Eye (tissue), 1 donor: ENCODE results near the gene CAPN15.

Experiments
- DNase-seq: peaks from one replicate; pipeline ENCODE4 v3.0.0-alpha.2; 2015

CAPN15 gene

DNA sequence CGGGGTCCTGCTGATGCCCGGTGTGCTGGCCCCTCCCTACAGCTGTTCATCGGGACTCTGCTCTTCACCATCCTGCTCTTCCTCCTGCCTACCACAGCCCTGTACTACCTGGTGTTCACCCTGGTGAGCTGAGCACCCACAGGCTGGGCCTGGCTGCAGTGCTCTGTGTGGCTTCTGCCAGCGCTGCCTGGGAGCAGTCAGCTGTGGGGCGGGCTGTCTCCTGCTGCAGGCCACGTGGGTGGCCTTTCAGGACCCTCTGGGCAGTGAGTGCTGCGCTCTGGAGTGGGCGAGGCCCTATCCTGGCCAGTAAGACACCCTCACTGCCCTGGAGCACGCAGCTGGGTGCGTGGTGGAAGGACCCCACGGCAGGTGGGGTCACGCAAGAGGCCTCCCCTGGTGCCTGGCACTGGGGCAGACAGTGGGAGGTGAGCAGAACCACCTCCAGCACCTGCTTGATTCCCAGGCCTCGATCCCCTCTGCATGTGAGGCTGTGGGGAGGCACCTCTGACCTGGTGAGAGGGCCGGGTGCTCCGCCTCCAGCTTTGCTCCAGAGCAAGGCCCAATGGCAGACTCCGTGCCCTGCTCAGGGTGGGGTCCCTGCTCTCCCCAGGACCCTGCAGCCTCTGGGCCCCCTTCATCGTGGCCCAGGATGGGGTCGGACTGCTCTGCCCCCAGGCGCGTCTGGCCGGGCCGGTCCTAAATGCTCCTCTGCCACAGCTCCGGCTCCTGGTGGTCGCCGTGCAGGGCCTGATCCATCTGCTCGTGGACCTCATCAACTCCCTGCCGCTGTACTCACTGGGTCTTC, 52.8 kb downstream of the CAPN15 start:
- DNase-seq = no peak

GRCh38 chr16:580946-581498, 53.5 kb downstream of the CAPN15 start:
- DNase-seq = no peak

DNA sequence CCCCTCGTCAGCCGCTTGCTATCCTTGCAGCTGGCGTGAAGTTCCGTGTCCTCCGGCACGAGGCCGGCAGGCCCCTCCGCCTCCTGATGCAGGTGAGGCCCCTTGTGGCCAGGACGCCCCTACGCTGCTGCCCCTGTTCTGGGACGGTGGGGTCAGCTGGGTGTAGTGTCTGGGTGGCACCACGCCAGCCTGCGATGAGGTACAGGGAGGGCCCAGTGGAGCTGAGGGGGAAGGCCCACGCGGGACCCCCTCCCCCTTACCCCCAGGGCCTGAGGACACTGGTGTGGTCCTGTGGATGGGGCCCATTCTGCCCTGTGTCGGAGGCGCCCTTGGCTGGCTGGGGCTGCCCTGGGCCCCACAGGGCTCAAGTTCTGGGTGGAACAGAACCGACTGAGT, 54.7 kb downstream of the CAPN15 start:
- no peak for DNase-seq

GRCh38 chr16:582614-583331, 55.3 kb downstream of the CAPN15 start:
- no peak for DNase-seq

DNA sequence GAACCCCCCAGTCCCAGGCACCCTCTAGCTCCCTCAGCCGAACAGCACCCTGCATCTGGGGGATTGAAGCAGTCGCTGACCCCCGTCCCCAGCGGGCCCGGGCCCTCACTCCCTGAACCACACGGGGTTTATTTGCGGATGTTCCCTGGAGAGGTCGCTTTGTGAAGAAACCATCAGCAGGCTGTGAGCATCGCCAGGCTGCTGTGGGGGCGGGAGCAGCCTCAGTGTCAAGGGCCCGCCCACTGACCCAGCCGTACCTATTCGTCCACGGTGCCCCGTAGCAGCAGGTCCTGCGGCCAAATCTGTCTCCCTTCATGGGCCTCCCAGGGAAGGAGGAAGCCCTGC, 55.9 kb downstream of the CAPN15 start:
- no peak for DNase-seq

DNA sequence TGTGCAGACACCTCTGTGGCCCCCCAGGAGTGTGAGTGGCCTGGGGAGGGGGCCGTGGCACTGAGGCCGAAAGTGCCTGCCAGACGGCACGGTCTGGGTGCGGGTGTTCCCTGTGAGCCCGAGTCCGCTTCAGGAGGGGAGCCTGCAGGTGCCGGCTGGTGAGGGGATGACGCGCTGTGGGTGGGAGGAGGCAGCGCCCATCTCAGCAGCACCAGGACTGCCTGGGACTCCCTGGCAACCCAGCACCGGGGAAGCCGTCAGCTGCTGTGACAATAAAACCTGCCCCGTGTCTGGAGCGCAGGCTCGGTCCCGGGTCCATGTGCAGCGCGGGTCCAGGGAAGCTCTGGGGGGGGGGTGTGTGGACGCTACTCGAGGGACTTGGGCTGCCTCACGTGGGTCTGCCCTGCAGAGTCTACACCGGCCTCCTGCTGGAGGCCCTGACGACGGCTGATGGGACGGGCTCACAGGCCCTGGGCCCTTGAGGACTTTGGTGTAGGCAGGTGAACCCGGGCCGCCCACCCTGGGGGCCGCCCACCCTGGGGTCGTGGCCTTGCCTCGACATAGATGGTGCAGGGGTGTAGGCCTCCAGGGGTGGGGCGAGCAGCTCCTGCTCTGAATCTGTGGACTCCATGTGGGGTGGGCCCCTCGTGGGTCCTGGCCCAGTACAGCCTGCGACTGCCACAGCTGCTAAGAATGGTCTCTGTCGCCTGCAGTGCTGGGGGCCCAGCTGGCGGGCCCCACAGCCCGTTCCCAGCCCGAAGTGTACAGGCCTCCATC, 56.5 kb downstream of the CAPN15 start:
- DNase-seq = no peak

- DNase-seq = peak; percentile 17
Measured at GRCh38 chr16:585351-585750, 57.8 kb downstream of the CAPN15 start.

DNA sequence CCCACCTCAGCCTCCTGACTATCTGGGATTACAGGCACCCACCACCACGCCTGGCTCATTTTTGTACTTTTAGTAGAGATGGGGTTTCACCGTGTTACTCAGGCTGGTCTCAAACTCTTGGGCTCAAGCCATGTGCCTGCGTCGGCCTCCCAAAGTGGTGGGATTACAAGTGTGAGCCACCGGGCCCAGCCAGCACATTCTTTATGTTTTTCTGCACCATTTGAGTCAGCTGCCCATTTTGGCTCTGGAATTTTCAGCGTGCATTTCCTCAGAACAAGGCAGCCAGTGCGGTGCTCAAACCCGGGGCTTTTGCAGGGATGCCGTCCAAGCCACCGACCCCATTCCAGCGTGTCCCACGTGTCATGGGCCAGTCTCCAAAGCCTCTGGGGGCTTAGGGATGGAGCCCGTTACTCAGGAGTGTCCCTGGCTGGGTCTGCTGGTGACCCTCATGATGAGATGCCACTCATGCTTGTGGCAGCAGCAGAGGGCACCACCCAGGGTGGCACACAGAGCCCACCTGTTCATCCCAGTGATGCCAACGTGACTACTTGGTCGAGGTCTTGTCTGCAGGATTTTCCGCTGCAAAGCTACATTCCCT, 58.6 kb downstream of the CAPN15 start:
- DNase-seq = peak; percentile 44

- DNase-seq = peak; percentile 35
Measured at GRCh38 chr16:586645-587590, 59.4 kb downstream of the CAPN15 start.

- DNase-seq = peak; percentile 79
Measured at GRCh38 chr16:588639-588888, 61.1 kb downstream of the CAPN15 start.

DNA sequence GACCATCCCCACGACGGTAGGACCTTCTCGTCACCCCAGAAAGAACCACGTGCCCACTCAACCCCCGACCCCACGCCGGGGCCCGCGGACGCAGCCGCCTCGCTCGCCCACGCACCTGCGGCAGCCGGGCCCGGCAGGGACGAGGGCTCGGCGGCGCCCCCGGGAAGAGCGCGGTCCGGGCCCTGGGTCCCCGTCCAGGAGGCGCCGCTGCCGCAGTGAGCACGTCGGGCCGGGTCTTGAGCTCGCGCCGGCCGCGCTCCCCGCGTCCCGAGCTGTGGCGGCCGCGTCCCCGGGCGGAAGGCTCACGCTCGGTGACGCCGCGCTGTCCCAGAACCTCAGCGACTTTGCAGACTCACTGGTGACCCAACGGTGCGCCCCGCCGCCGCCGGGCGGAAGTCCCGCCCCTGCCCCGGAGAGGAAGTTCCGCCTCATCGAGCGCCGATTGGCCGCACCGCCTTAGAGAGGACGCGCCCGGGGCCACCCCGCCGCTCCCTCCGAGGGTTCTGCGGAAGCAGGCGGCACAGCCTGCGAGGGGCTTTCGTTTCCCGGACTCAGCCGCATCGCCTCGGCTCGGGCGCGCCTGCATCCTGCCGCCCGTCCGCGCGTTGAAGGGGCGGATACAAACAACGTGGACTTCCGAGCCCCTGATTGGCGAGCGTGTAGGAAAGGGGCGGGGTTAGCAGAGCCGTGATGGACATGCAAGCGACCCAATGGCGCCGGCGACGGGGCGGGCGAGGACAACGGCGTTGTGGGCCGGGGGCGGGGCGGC, 61.6 kb downstream of the CAPN15 start:
- peak; percentile 99 for DNase-seq

GRCh38 chr16:589658-590187, 62.2 kb downstream of the CAPN15 start, which contains the start of gene RAB40C:
RAB40C (plus strand) TSS chr16:590066; CDS start chr16:590292, 226 bp downstream.
- peak; percentile 99 for DNase-seq

- peak; percentile 69 for DNase-seq
Measured at GRCh38 chr16:590188-590814, 62.8 kb downstream of the CAPN15 start.

- DNase-seq = no peak
Measured at GRCh38 chr16:590815-591200, 63.3 kb downstream of the CAPN15 start.

DNA sequence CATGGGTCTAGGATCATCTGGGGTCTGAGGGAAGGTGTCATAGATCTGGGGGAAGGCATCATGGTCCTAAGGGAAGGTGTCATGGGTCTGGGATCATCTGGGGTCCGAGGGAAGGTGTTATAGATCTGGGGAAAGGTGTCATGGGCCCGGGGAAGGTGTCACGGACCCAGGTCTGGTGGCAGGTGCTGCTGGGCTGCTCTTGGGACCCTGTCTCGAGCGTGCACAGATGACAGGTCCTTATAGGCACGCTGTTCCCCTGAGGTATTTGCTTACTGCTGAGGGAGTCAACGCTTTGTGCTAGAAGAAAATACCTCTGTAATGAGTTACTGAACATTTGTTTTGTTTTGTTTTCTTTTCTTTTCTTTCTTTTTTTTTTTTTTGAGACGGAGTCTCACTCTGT, 63.7 kb downstream of the CAPN15 start:
- DNase-seq = no peak

DNA sequence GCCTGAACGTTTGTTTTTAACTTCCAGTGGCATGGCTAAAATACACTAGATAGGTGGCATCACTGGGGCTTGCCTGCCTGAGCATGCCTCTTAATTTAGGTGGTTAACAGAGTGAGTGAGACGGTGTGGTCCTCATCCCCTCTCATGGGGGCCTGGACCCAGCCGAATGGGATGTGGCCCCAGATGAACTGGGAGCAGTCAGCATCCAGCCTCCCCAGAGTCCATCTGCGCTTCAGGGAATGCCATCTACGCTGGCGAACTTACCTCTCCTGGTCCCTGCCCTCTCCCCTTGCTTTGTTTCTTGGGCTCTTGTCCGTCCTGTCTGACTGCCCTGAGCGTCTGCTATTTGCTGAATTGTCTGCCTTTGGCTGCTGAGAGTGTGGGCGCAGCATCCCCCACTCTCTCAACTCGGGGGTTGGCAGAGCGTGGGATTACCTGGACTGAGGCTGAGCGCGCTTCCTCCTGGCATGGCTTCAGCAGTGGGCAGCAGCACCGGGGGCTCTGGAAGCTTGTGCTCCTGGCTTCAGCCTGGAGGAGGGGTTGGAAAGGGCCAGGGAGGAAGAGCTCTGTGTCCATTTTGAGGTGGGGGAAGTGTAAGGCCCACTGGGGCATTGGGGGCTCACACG, 64.5 kb downstream of the CAPN15 start:
- no peak for DNase-seq

DNA sequence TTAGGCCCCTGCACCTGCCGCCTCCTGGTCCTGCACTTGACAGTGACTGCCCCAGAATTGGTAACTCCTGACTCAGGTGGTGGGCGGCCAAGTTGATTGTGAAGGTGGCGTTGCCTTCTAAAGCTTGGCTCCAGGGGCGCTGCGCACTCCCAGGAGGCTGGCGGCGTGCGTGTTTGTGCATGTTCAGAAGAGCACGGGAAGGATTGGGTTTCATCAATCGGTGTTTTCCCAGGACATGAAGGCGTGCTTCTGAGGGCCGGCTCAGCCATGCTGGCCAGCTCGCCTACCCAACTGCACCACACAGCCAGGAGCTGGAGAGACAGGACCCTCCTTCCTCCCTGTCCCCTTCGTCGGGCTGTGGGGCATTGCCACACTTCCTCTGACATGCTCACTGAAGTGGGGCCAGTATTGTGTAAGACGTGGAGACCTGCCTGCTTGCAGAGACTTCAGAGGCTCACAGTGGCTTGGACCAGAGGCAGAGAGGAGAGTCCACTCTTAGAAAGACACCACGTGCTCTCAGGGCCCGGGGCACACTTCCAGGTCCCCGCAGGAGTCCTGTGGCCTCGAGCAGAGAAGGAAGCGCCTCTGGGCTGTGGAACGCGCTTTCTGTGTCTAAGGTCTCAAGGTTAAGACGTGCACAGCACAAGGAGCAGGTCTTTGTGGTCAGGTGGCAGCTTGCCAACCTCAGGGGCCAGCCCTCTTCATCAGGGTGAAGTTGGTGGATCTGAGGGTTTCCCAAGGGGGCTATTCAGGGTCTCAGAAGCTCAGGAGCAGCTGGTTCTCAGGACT, 65.2 kb downstream of the CAPN15 start:
- DNase-seq = no peak

GRCh38 chr16:593406-593805, 65.9 kb downstream of the CAPN15 start:
- DNase-seq = no peak

- no peak for DNase-seq
Measured at GRCh38 chr16:593807-594206, 66.3 kb downstream of the CAPN15 start.
